HG02571 (cell line): Measurements from ENCODE around the gene LXN.
"Not testable (repeated sequence)": the region's sequence is repeated elsewhere in the genome, so short reads cannot be mapped to it uniquely, and the experiment has no call there.

Source experiments
- ATAC-seq: cut with Tn5 transposase; IDR thresholded peaks from one replicate; pipeline ENCODE4 v1.9.1; 2021; ENCODE audit warnings: mild to moderate bottlenecking, moderate library complexity; ENCODE audit not compliant: unreplicated experiment

LXN gene

GRCh38 chr3:158672215-158673176, at the start of gene LXN:
LXN (minus strand) TSS chr3:158672648; CDS start chr3:158672478, 170 bp downstream.
- ATAC-seq: peak; percentile 100

- ATAC-seq: no peak
These were observed 49.7 kb upstream of the LXN start for GRCh38 chr3:158722108-158722507.

GRCh38 chr3:158718490-158719170, 46.2 kb upstream of the LXN start:
- no peak for ATAC-seq

GRCh38 chr3:158717576-158717975, 45.1 kb upstream of the LXN start:
- ATAC-seq: no peak

GRCh38 chr3:158713094-158713499, 40.6 kb upstream of the LXN start:
- ATAC-seq: no peak

GRCh38 chr3:158712443-158712842, 40.0 kb upstream of the LXN start:
- ATAC-seq: no peak

- ATAC-seq: no peak
These were observed 39.4 kb upstream of the LXN start for GRCh38 chr3:158711886-158712285.

- no peak for ATAC-seq
These were observed 38.2 kb upstream of the LXN start for GRCh38 chr3:158710601-158711000.

- ATAC-seq: no peak
These were observed 37.2 kb upstream of the LXN start for GRCh38 chr3:158709666-158710083.

GRCh38 chr3:158703566-158703965, 31.1 kb upstream of the LXN start:
- no peak for ATAC-seq

GRCh38 chr3:158702815-158703481, 30.5 kb upstream of the LXN start:
- ATAC-seq: no peak

- ATAC-seq: no peak
These were observed 29.1 kb upstream of the LXN start for GRCh38 chr3:158701420-158702065.

- no peak for ATAC-seq
These were observed 28.1 kb upstream of the LXN start for GRCh38 chr3:158700559-158700958.

GRCh38 chr3:158696618-158697017, 24.2 kb upstream of the LXN start:
- no peak for ATAC-seq

- not testable (repeated sequence) for ATAC-seq
These were observed 21.5 kb upstream of the LXN start for GRCh38 chr3:158693866-158694456.

GRCh38 chr3:158685159-158685558, 12.7 kb upstream of the LXN start:
- ATAC-seq: no peak

- no peak for ATAC-seq
These were observed 10.9 kb upstream of the LXN start for GRCh38 chr3:158683230-158683962.

- no peak for ATAC-seq
These were observed 8.4 kb upstream of the LXN start for GRCh38 chr3:158680861-158681260.

GRCh38 chr3:158679547-158680000, 7.1 kb upstream of the LXN start:
- no peak for ATAC-seq

- no peak for ATAC-seq
These were observed 6.2 kb upstream of the LXN start for GRCh38 chr3:158678687-158679086.
